ENCODE results near the gene CHST11. TPM values are rescaled to one million over a fixed set of nuclear protein-coding genes. Genes with fewer than 3 reads are reported as not detected.

CHST11 gene
- total and polyA plus RNA-seq, 7 experiments from 2014 or later, result 23.4 to 74.3 (median 32.0) TPM

DNA sequence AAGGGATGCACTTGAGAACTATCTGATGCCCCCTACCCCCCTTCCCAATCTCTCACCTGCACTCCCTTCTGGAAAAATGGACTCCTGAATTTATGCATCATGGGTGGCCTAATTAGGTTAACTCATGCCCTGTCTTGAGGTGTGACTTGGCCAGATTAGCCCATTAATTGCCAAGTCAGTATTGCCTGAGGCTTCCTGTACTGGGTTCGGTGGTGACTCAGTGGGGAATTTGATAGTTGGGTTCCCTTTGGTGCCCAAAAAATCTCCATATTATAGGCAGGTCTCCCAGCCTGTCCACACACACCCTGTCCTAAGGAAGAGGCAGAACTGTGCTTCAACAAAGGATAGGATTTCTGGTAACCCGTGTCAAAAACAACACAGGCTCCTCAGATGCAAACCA is 146.1 kb downstream of the CHST11 start:
- H3K36me3 ChIP-seq (ENCODE audit: control insufficient read depth in 2 of 3, insufficient read depth in 3 of 3, low read length in 3 of 3), result no peaks in the 10 kb centered on the region
- no peak for DNase-seq
- intact Hi-C loops (cut with micrococcal nuclease), result loop anchor here (5.0 to 10.0 kb wide), 3 partner anchors 106 to 388 kb away; partner anchors contain the start of genes CHST11 (in 1 of the 2) and TXNRD1 (in 1 of the 2)
- no peak for ATAC-seq
- ChIA-PET POLR2A (interaction anchor here (0.7 kb wide), 1 partner anchor 290 kb away, joined by 3 read pairs; no protein-coding TSS in a partner anchor), CTCF (no interaction called here)
- Mint-ChIP-seq H3K4me1 (peaks cover 37 to 71% (median 62%) of the 10 kb centered on the region in 7 donors), H3K4me3 (no peak overlapping the region), H3K9me3 (no peaks in the 10 kb centered on the region), H3K27ac (peak overlapping the region in 2 of 9 donors; percentile 6 to 91), H3K36me3 (peaks cover 3 to 33% (median 8%) of the 10 kb centered on the region in 5 donors), H3K27me3 (no peaks in the 10 kb centered on the region)
- H3K9me3 ChIP-seq (ENCODE audit: control insufficient read depth in 2 of 3, low read length in 3 of 3), result no peaks in the 10 kb centered on the region
- no peaks in the 10 kb centered on the region for H3K27me3 ChIP-seq (ENCODE audit: control insufficient read depth in 2 of 2, insufficient read depth in 2 of 2, low read length in 2 of 2)
- H3K27ac ChIP-seq (ENCODE audit: low read depth, low read length), result no peak overlapping the region
- no peak overlapping the region for H3K4me3 ChIP-seq (ENCODE audit: low read length)
- H3K4me1 ChIP-seq (ENCODE audit: control insufficient read depth in 2 of 2, insufficient read depth in 2 of 2, low read length in 2 of 2), result peaks cover 10 to 16% of the 10 kb centered on the region in 2 donors

GRCh38 chr12:104603545-104603973 is 146.8 kb downstream of the CHST11 start:
- peak overlapping the region in 3 of 10 donors; percentile 8 to 66 (median 33) for H3K4me3 Mint-ChIP-seq
- POLR2A ChIA-PET, result interaction anchor here (0.6 kb wide), 1 partner anchor 464 kb away, joined by 4 read pairs; no protein-coding TSS in a partner anchor
- Histone ChIP-seq H3K9me3 (ENCODE audit: control insufficient read depth in 2 of 3, low read length in 3 of 3) (no peaks in the 10 kb centered on the region), H3K4me1 (ENCODE audit: control insufficient read depth in 2 of 2, insufficient read depth in 2 of 2, low read length in 2 of 2) (peaks cover 10 to 16% of the 10 kb centered on the region in 2 donors), H3K27ac (ENCODE audit: low read depth, low read length) (no peak overlapping the region), H3K36me3 (ENCODE audit: control insufficient read depth in 2 of 3, insufficient read depth in 3 of 3, low read length in 3 of 3) (no peaks in the 10 kb centered on the region), H3K4me3 (ENCODE audit: low read length) (no peak overlapping the region), H3K27me3 (ENCODE audit: control insufficient read depth in 2 of 2, insufficient read depth in 2 of 2, low read length in 2 of 2) (no peaks in the 10 kb centered on the region)
- H3K27me3 Mint-ChIP-seq, result no peaks in the 10 kb centered on the region
- peaks cover 3 to 33% (median 8%) of the 10 kb centered on the region in 5 donors for H3K36me3 Mint-ChIP-seq
- ATAC-seq (no peak), DNase-seq (no peak)
- CTCF ChIA-PET, result interaction anchor here (1.5 kb wide), 1 partner anchor 221 kb away, joined by 4 read pairs; no protein-coding TSS in a partner anchor
- H3K27ac Mint-ChIP-seq, result peak overlapping the region in 5 of 9 donors; percentile 15 to 91 (median 52)
- peaks cover 37 to 74% (median 62%) of the 10 kb centered on the region in 7 donors for H3K4me1 Mint-ChIP-seq
- intact Hi-C loops (cut with micrococcal nuclease), result loop anchor here (5.0 to 10.0 kb wide), 3 partner anchors 106 to 389 kb away; partner anchors contain the start of genes CHST11 (in 1 of the 2) and TXNRD1 (in 1 of the 2)
- no peaks in the 10 kb centered on the region for H3K9me3 Mint-ChIP-seq

GRCh38 chr12:104604070-104604994 is 147.6 kb downstream of the CHST11 start:
- ChIA-PET CTCF (interaction anchor here (1.5 kb wide), 1 partner anchor 222 kb away, joined by 4 read pairs; no protein-coding TSS in a partner anchor), POLR2A (no interaction called here)
- no peak overlapping the region for H3K27ac ChIP-seq (ENCODE audit: low read depth, low read length)
- H3K4me1 ChIP-seq (ENCODE audit: control insufficient read depth in 2 of 2, insufficient read depth in 2 of 2, low read length in 2 of 2), result peaks cover 10 to 16% of the 10 kb centered on the region in 2 donors
- no peaks in the 10 kb centered on the region for H3K27me3 ChIP-seq (ENCODE audit: control insufficient read depth in 2 of 2, insufficient read depth in 2 of 2, low read length in 2 of 2)
- H3K4me3 ChIP-seq (ENCODE audit: low read length), result no peak overlapping the region
- H3K27me3 Mint-ChIP-seq, result no peaks in the 10 kb centered on the region
- no peaks in the 10 kb centered on the region for H3K9me3 ChIP-seq (ENCODE audit: control insufficient read depth in 2 of 3, low read length in 3 of 3)
- H3K9me3 Mint-ChIP-seq, result no peaks in the 10 kb centered on the region
- peak in 5 of 9 donors; percentile 7 to 54 (median 13) for DNase-seq
- H3K36me3 ChIP-seq (ENCODE audit: control insufficient read depth in 2 of 3, insufficient read depth in 3 of 3, low read length in 3 of 3), result no peaks in the 10 kb centered on the region
- ATAC-seq, result peak; percentile 82
- peak overlapping the region in 4 of 10 donors; percentile 23 to 66 (median 28) for H3K4me3 Mint-ChIP-seq
- peaks cover 37 to 79% (median 64%) of the 10 kb centered on the region in 7 donors for H3K4me1 Mint-ChIP-seq
- intact Hi-C loops (cut with micrococcal nuclease), result loop anchor here (1.0 to 10.0 kb wide), 5 partner anchors 36 to 390 kb away; partner anchors contain the start of genes CHST11 (in 2 of the 2) and TXNRD1 (in 1 of the 2)
- H3K27ac Mint-ChIP-seq, result peak overlapping the region in 8 of 9 donors; percentile 15 to 91 (median 43)
- peaks cover 3 to 33% (median 8%) of the 10 kb centered on the region in 5 donors for H3K36me3 Mint-ChIP-seq

DNA sequence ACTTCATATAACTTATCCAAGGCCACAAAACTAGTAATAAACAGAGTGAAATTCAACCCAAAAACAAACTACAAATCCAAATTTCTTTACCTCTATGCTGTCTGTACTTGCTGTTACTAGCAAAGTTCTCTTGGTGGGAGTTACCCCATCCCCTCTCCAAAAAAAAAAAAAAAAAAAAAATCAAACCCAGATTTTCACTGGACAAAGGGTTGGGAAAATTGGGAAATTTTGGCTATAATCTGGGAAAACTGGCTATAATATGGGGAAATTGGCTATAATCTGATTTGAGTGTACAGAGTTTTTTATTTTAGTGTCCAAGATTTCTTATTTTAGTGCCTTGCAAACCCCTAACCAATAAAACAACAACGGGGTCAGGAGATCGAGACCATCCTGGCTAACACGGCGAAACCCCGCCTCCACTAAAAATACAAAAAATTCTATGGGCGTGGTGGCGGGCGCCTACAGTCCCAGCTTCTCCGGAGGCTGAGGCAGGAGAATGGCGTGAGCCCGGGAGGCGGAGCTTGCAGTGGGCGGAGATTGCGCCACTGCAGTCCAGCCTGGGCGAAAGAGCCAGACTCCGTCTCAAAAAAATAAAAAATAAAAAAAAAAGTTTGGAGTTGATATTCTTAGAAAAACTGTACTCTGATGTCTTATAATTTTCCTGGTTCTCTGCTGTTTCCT is 148.4 kb downstream of the CHST11 start:
- ATAC-seq (no peak), DNase-seq (no peak)
- Mint-ChIP-seq H3K27me3 (no peaks in the 10 kb centered on the region), H3K4me1 (peaks cover 36 to 74% (median 63%) of the 10 kb centered on the region in 7 donors), H3K36me3 (peaks cover 3 to 33% (median 8%) of the 10 kb centered on the region in 5 donors), H3K4me3 (peak overlapping the region in 1 of 10 donors; percentile 66), H3K27ac (peak overlapping the region in 6 of 9 donors; percentile 15 to 91 (median 50)), H3K9me3 (no peaks in the 10 kb centered on the region)
- intact Hi-C loops (cut with micrococcal nuclease), result loop anchor here (1.0 to 10.0 kb wide), 5 partner anchors 36 to 390 kb away; partner anchors contain the start of genes CHST11 (in 2 of the 2) and TXNRD1 (in 1 of the 2)
- Histone ChIP-seq H3K27ac (ENCODE audit: low read depth, low read length) (no peak overlapping the region), H3K4me3 (ENCODE audit: low read length) (no peak overlapping the region), H3K27me3 (ENCODE audit: control insufficient read depth in 2 of 2, insufficient read depth in 2 of 2, low read length in 2 of 2) (no peaks in the 10 kb centered on the region), H3K9me3 (ENCODE audit: control insufficient read depth in 2 of 3, low read length in 3 of 3) (no peaks in the 10 kb centered on the region), H3K4me1 (ENCODE audit: control insufficient read depth in 2 of 2, insufficient read depth in 2 of 2, low read length in 2 of 2) (peaks cover 10 to 16% of the 10 kb centered on the region in 2 donors), H3K36me3 (ENCODE audit: control insufficient read depth in 2 of 3, insufficient read depth in 3 of 3, low read length in 3 of 3) (no peaks in the 10 kb centered on the region)
- POLR2A ChIA-PET, result no interaction called here
- CTCF ChIA-PET, result interaction anchor here (1.5 kb wide), 1 partner anchor 223 kb away, joined by 4 read pairs; no protein-coding TSS in a partner anchor

DNA sequence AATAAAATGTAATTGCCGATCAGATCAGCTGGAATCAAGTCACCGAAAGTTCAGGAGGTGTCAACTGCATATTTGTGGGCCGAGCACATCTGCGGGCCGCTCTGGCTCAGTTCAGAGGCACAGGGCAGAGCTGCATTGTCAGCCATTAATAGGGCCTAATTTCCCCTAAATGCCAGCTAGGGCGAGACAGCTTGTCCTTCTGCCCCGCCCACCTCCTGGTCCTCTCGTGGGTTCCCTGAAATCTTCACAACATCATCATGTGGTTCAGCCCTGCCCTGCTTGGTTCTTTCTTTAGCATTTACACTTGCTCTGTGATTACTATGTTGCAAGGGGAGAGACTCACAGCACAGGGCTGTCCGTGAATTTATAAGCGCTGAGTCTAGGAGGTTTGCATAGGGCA is 148.9 kb downstream of the CHST11 start:
- intact Hi-C loops (cut with micrococcal nuclease), result loop anchor here in 1 of 2 donors (2.0 to 10.0 kb wide), 2 partner anchors 37 to 391 kb away; partner anchors contain the start of gene TXNRD1
- Mint-ChIP-seq H3K4me1 (peaks cover 30 to 68% (median 58%) of the 10 kb centered on the region in 7 donors), H3K27ac (peak overlapping the region in 4 of 9 donors; percentile 22 to 81 (median 72)), H3K4me3 (peak overlapping the region in 1 of 10 donors; percentile 45), H3K36me3 (peaks cover 3 to 33% (median 8%) of the 10 kb centered on the region in 5 donors), H3K9me3 (no peaks in the 10 kb centered on the region), H3K27me3 (no peaks in the 10 kb centered on the region)
- peak; percentile 53 for ATAC-seq
- Histone ChIP-seq H3K27me3 (ENCODE audit: control insufficient read depth in 2 of 2, insufficient read depth in 2 of 2, low read length in 2 of 2) (no peaks in the 10 kb centered on the region), H3K36me3 (ENCODE audit: control insufficient read depth in 2 of 3, insufficient read depth in 3 of 3, low read length in 3 of 3) (no peaks in the 10 kb centered on the region), H3K4me1 (ENCODE audit: control insufficient read depth in 2 of 2, insufficient read depth in 2 of 2, low read length in 2 of 2) (peaks cover 10 to 16% of the 10 kb centered on the region in 2 donors), H3K9me3 (ENCODE audit: control insufficient read depth in 2 of 3, low read length in 3 of 3) (no peaks in the 10 kb centered on the region), H3K27ac (ENCODE audit: low read depth, low read length) (no peak overlapping the region), H3K4me3 (ENCODE audit: low read length) (no peak overlapping the region)
- CTCF ChIA-PET, result no interaction called here
- POLR2A ChIA-PET, result no interaction called here
- no peak for DNase-seq

- Histone ChIP-seq H3K36me3 (ENCODE audit: control insufficient read depth in 2 of 3, insufficient read depth in 3 of 3, low read length in 3 of 3) (no peaks in the 10 kb centered on the region), H3K4me3 (ENCODE audit: low read length) (no peak overlapping the region), H3K4me1 (ENCODE audit: control insufficient read depth in 2 of 2, insufficient read depth in 2 of 2, low read length in 2 of 2) (peaks cover 3 to 6% of the 10 kb centered on the region in 2 donors), H3K27ac (ENCODE audit: low read depth, low read length) (no peak overlapping the region), H3K27me3 (ENCODE audit: control insufficient read depth in 2 of 2, insufficient read depth in 2 of 2, low read length in 2 of 2) (no peaks in the 10 kb centered on the region), H3K9me3 (ENCODE audit: control insufficient read depth in 2 of 3, low read length in 3 of 3) (no peaks in the 10 kb centered on the region)
- H3K4me1 Mint-ChIP-seq, result peaks cover 15 to 53% (median 37%) of the 10 kb centered on the region in 7 donors
- ChIA-PET POLR2A (no interaction called here), CTCF (no interaction called here)
- H3K27me3 Mint-ChIP-seq, result no peaks in the 10 kb centered on the region
- H3K36me3 Mint-ChIP-seq, result peaks cover 0 to 26% (median 7%) of the 10 kb centered on the region in 5 donors
- no peak overlapping the region for H3K4me3 Mint-ChIP-seq
- intact Hi-C loops (cut with micrococcal nuclease), result loop anchor here in 1 of 2 donors (10.0 kb wide), 1 partner anchor 394 kb away; the partner anchor contains the start of gene TXNRD1
- H3K9me3 Mint-ChIP-seq, result no peaks in the 10 kb centered on the region
- no peak for ATAC-seq
- H3K27ac Mint-ChIP-seq, result no peak overlapping the region
- DNase-seq, result no peak
Measured at GRCh38 chr12:104608998-104609397, 152.2 kb downstream of the CHST11 start.
